ENCODE results near the gene NKX1-2. TPM values are rescaled to one million over a fixed set of nuclear protein-coding genes. Genes with fewer than 3 reads are reported as not detected.

Gene NKX1-2
- total RNA-seq, 1 experiment from 2014 or later, result 3.4 TPM

DNA sequence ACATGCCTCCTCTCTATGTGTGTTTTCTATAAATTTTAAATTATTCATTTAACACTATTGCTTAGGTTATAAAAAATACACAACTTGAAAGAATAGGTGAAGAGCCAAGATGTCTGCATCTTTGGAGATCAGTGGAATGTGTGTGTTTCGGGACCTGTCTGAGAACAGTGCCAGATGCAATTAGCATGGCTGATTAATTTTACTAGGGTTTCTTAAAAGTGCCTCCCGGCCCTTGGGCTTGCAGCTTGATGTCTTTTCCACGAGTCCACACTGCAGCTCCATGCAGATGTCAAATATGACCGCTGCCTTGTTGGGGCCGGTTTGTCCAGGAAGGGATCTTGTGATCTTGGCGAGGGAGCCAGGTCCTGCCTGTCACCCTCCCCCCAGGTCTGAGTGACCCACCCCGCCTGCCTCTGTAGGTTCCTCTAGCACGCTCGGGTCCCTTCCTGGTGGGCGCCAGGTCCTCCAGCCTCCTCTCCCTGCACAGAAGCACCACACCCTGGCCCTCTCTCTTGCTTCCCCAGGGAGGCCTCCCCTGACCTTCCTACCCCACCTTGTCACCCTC is 32.5 kb upstream of the NKX1-2 start:
- DNase-seq (ENCODE audit: low read depth, low spot score) (no peak), ATAC-seq (no peak)
- Histone ChIP-seq H3K79me2 (ENCODE audit: insufficient read depth, low read length) (no peaks in the 10 kb centered on the region), H2AFZ (ENCODE audit: low read depth, low read length, poor library complexity, severe bottlenecking) (no peak overlapping the region), H3K4me2 (ENCODE audit: low read length) (no peak overlapping the region), H3K9me2 (ENCODE audit: insufficient read depth) (no peaks in the 10 kb centered on the region), H3K9me3 (ENCODE audit: control insufficient read depth in 1 of 2, insufficient read depth in 1 of 2, low read depth in 1 of 2, low read length in 2 of 2) (no peaks in the 10 kb centered on the region), H3K9ac (ENCODE audit: low read length) (no peak overlapping the region), H3K4me1 (ENCODE audit: control insufficient read depth in 1 of 2, insufficient read depth in 2 of 2, low read length in 2 of 2) (no peaks in the 10 kb centered on the region), H3K4me3 (replicated peaks in 1 of 2; ENCODE audit: low read depth in 1 of 2, low read length in 2 of 2) (no peak overlapping the region), H3K27me3 (ENCODE audit: insufficient read depth, low read length) (no peaks in the 10 kb centered on the region), H3K36me3 (ENCODE audit: control insufficient read depth in 1 of 2, insufficient read depth in 2 of 2, low read length in 2 of 2) (no peaks in the 10 kb centered on the region; a peak in 1 of 4 replicates), H4K20me1 (ENCODE audit: insufficient read depth) (no peaks in the 10 kb centered on the region), H3K27ac (ENCODE audit: low read depth, low read length) (no peak overlapping the region)
- no peak for TF ChIP-seq EZH2 (IDR thresholded peaks at IDR 0.05)
- TF ChIP-seq TCF7L2 (IDR thresholded peaks at IDR 0.05; ENCODE audit: borderline replicate concordance, extremely low read depth, insufficient read depth, insufficient read length), result no peak
- TF ChIP-seq CBX3 (IDR thresholded peaks at IDR 0.05; ENCODE audit: low read depth), result no peak
- no peak for TF ChIP-seq ZFX (IDR thresholded peaks at IDR 0.05)
- no peak for TF ChIP-seq FOSL1 (IDR thresholded peaks at IDR 0.05; ENCODE audit: low read depth)
- no peak for TF ChIP-seq POLR2A (IDR thresholded peaks at IDR 0.05; ENCODE audit: borderline replicate concordance, extremely low read depth, insufficient read depth, insufficient read length)
- TF ChIP-seq, protein P1, sequence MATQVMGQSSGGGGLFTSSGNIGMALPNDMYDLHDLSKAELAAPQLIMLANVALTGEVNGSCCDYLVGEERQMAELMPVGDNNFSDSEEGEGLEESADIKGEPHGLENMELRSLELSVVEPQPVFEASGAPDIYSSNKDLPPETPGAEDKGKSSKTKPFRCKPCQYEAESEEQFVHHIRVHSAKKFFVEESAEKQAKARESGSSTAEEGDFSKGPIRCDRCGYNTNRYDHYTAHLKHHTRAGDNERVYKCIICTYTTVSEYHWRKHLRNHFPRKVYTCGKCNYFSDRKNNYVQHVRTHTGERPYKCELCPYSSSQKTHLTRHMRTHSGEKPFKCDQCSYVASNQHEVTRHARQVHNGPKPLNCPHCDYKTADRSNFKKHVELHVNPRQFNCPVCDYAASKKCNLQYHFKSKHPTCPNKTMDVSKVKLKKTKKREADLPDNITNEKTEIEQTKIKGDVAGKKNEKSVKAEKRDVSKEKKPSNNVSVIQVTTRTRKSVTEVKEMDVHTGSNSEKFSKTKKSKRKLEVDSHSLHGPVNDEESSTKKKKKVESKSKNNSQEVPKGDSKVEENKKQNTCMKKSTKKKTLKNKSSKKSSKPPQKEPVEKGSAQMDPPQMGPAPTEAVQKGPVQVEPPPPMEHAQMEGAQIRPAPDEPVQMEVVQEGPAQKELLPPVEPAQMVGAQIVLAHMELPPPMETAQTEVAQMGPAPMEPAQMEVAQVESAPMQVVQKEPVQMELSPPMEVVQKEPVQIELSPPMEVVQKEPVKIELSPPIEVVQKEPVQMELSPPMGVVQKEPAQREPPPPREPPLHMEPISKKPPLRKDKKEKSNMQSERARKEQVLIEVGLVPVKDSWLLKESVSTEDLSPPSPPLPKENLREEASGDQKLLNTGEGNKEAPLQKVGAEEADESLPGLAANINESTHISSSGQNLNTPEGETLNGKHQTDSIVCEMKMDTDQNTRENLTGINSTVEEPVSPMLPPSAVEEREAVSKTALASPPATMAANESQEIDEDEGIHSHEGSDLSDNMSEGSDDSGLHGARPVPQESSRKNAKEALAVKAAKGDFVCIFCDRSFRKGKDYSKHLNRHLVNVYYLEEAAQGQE (IDR thresholded peaks at IDR 0.05; ENCODE audit: low read depth), result no peak
- no peak for TF ChIP-seq SRF (IDR thresholded peaks at IDR 0.05; ENCODE audit: low read depth)
- TF ChIP-seq, protein P2, sequence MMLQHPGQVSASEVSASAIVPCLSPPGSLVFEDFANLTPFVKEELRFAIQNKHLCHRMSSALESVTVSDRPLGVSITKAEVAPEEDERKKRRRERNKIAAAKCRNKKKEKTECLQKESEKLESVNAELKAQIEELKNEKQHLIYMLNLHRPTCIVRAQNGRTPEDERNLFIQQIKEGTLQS (IDR thresholded peaks at IDR 0.05), result no peak
- no peak for TF ChIP-seq JUND (IDR thresholded peaks at IDR 0.05)
- ChIA-PET POLR2A (no interaction called here), RAD21 (ENCODE audit: low non-redundant PET in 1 of 2, low total read pairs in 2 of 2, uncharacterized antibody in 2 of 2, unreplicated experiment in 2 of 2) (no interaction called here), CTCF (no interaction called here)
- BruUV-seq (replicated peaks), result no TSS peak
- intact Hi-C loops (cut with micrococcal nuclease), result no loop called here
